ENCODE results near the gene SEPTIN12.
"Not testable (repeated sequence)": the region's sequence is repeated elsewhere in the genome, so short reads cannot be mapped to it uniquely, and the experiment has no call there.

- not testable (repeated sequence) for TF ChIP-seq CTCF, POLR2A, POLR2AphosphoS5 (IDR thresholded peaks at IDR 0.05)
Measured at GRCh38 chr16:4738370-4738769, 49.8 kb downstream of the SEPTIN12 start.

All from prostate gland (tissue), 2 donors.